HG03558 (cell line): ENCODE results near the gene ACLY.

Source experiments
- ATAC-seq: cut with Tn5 transposase; IDR thresholded peaks from one replicate; pipeline ENCODE4 v1.9.1; 2021; ENCODE audit warnings: moderate number of reproducible peaks; ENCODE audit not compliant: unreplicated experiment; ENCODE audit errors: extremely low read depth

ACLY gene

GRCh38 chr17:41918314-41919164 lies at the start of gene ACLY:
ACLY (minus strand) TSS chr17:41918951; CDS start chr17:41913873, 5,078 bp downstream.
- ATAC-seq: peak; percentile 64

GRCh38 chr17:41967921-41968578 lies 49.3 kb upstream of the ACLY start:
- no peak for ATAC-seq

- no peak for ATAC-seq
These were observed 48.6 kb upstream of the ACLY start for GRCh38 chr17:41967141-41967920.

- ATAC-seq: no peak
These were observed 47.9 kb upstream of the ACLY start, which contains the start of gene CNP for GRCh38 chr17:41966463-41967140. CNP (plus strand) TSS chr17:41966795; CDS start chr17:41966885, 90 bp downstream.

- ATAC-seq: no peak
These were observed 47.1 kb upstream of the ACLY start for GRCh38 chr17:41965694-41966462.

GRCh38 chr17:41962768-41963434 lies 44.1 kb upstream of the ACLY start:
- no peak for ATAC-seq

- ATAC-seq: no peak
These were observed 43.4 kb upstream of the ACLY start for GRCh38 chr17:41962111-41962510.

- no peak for ATAC-seq
These were observed 40.8 kb upstream of the ACLY start for GRCh38 chr17:41959336-41960095.

- ATAC-seq: no peak
These were observed 40.2 kb upstream of the ACLY start for GRCh38 chr17:41959030-41959335.

GRCh38 chr17:41957869-41958439 lies 39.2 kb upstream of the ACLY start:
- ATAC-seq: no peak

- no peak for ATAC-seq
These were observed 38.5 kb upstream of the ACLY start for GRCh38 chr17:41957031-41957868.

GRCh38 chr17:41956522-41956921 lies 37.8 kb upstream of the ACLY start:
- no peak for ATAC-seq

GRCh38 chr17:41948762-41949460 lies 30.2 kb upstream of the ACLY start:
- ATAC-seq: no peak

- ATAC-seq: no peak
These were observed 26.2 kb upstream of the ACLY start for GRCh38 chr17:41944943-41945342.

GRCh38 chr17:41943492-41943891 lies 24.7 kb upstream of the ACLY start:
- ATAC-seq: no peak

GRCh38 chr17:41942626-41943373 lies 24.0 kb upstream of the ACLY start:
- ATAC-seq: no peak
